ENCODE results near the gene GPX4. TPM values are rescaled to one million over a fixed set of nuclear protein-coding genes. Genes with fewer than 3 reads are reported as not detected.
A peak's percentile ranks its signal among the peaks of the same experiment; 100 is the strongest.

Gene GPX4
- total and polyA plus RNA-seq, 9 of the 15 experiments (the other 6 are each of a cell fraction or from before 2014, with no cell fraction given): 61.4 to 661 (median 349) TPM

DNA sequence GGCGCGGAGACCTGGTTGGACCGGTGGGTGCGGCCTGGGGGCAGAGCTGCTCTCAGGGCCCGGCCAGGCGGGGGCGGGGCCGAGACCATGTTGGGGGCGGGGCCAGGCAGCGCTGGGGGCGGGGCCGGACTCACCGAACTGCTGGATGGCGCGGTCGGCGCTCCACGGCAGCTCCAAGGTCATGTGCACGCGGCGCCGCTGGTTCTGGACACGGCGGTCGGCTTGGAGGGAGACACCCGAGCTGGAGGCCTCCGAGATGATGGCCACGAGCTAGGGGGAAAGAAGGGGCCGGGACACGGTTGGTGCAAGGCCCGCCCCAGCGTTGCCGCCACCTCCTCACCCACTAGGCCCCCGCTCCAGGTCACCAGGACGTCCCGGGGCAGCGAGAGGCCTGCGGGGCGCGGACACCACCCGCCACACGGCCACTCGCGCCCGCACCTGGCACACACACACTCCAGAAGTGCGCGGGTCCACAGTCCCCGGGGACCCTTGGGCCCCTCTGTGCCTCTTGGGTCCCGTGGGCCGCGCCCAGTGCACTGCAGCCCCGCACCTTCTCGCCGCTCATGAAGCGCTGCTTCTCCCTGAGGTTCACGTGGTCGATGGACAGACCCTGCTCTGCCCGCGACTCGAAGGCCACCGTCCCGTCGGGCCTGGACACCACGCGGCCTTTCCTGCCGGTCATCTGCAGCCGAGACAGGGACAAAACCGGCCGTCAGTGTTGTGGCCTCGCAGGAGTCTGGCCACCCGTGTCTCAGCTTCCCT, 8.7 kb downstream of the GPX4 start (continued):
- no peak for TF ChIP-seq RERE (CRISPR knock-in tag; IDR thresholded peaks at IDR 0.05; ENCODE audit: borderline replicate concordance)
- no peak for TF ChIP-seq ZNF184 (CRISPR knock-in tag; IDR thresholded peaks at IDR 0.05)
- TF ChIP-seq IFI16 (CRISPR knock-in tag; IDR thresholded peaks at IDR 0.05): no peak
- no peak for TF ChIP-seq ZNF79 (CRISPR knock-in tag; IDR thresholded peaks at IDR 0.05; ENCODE audit: low read depth)
- TF ChIP-seq, protein P1, sequence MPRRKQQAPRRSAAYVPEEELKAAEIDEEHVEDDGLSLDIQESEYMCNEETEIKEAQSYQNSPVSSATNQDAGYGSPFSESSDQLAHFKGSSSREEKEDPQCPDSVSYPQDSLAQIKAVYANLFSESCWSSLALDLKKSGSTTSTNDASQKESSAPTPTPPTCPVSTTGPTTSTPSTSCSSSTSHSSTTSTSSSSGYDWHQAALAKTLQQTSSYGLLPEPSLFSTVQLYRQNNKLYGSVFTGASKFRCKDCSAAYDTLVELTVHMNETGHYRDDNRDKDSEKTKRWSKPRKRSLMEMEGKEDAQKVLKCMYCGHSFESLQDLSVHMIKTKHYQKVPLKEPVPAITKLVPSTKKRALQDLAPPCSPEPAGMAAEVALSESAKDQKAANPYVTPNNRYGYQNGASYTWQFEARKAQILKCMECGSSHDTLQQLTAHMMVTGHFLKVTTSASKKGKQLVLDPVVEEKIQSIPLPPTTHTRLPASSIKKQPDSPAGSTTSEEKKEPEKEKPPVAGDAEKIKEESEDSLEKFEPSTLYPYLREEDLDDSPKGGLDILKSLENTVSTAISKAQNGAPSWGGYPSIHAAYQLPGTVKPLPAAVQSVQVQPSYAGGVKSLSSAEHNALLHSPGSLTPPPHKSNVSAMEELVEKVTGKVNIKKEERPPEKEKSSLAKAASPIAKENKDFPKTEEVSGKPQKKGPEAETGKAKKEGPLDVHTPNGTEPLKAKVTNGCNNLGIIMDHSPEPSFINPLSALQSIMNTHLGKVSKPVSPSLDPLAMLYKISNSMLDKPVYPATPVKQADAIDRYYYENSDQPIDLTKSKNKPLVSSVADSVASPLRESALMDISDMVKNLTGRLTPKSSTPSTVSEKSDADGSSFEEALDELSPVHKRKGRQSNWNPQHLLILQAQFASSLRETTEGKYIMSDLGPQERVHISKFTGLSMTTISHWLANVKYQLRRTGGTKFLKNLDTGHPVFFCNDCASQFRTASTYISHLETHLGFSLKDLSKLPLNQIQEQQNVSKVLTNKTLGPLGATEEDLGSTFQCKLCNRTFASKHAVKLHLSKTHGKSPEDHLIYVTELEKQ (CRISPR knock-in tag; IDR thresholded peaks at IDR 0.05): no peak
- TF ChIP-seq ZNF134 (CRISPR knock-in tag; conservative IDR thresholded peaks at IDR 0.05): no peak
- no peak for TF ChIP-seq POLR2AphosphoS2 (IDR thresholded peaks at IDR 0.05; ENCODE audit: low read length)
- no peak for TF ChIP-seq SREBF2 (CRISPR knock-in tag; IDR thresholded peaks at IDR 0.05)
- TF ChIP-seq SRSF9 (IDR thresholded peaks at IDR 0.05; ENCODE audit: borderline replicate concordance, low read depth, low read length): no peak
- no peak for TF ChIP-seq ZNF3 (CRISPR knock-in tag; IDR thresholded peaks at IDR 0.05)
- no peak for TF ChIP-seq KLF1 (tag; IDR thresholded peaks at IDR 0.05)
- no peak for TF ChIP-seq HMG20B (CRISPR knock-in tag; IDR thresholded peaks at IDR 0.05)
- TF ChIP-seq HNRNPL (IDR thresholded peaks at IDR 0.05; ENCODE audit: low read depth, low read length): 0 out of 2 replicates have a peak, but pooled peaks have one; percentile 72
- TF ChIP-seq ARID2 (IDR thresholded peaks at IDR 0.05): no peak
- TF ChIP-seq ZNF445 (CRISPR knock-in tag; IDR thresholded peaks at IDR 0.05; ENCODE audit: low read depth): no peak
- no peak for TF ChIP-seq NCOR1 (IDR thresholded peaks at IDR 0.05)
- TF ChIP-seq, protein P2, sequence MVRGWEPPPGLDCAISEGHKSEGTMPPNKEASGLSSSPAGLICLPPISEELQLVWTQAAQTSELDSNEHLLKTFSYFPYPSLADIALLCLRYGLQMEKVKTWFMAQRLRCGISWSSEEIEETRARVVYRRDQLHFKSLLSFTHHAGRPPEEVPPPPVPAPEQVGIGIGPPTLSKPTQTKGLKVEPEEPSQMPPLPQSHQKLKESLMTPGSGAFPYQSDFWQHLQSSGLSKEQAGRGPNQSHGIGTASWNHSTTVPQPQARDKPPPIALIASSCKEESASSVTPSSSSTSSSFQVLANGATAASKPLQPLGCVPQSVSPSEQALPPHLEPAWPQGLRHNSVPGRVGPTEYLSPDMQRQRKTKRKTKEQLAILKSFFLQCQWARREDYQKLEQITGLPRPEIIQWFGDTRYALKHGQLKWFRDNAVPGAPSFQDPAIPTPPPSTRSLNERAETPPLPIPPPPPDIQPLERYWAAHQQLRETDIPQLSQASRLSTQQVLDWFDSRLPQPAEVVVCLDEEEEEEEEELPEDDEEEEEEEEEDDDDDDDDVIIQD (CRISPR knock-in tag; IDR thresholded peaks at IDR 0.05): no peak
- TF ChIP-seq GTF2F1 (IDR thresholded peaks at IDR 0.05; ENCODE audit: low read depth, low read length): no peak
